IMR-90 (cell line): ENCODE results near the gene HLA-F. TPM values are rescaled to one million over a fixed set of nuclear protein-coding genes. Genes with fewer than 3 reads are reported as not detected.

ENCODE experiments used
- ATAC-seq: fragments of 200-7000 bp; cut with Tn5 transposase; 2 replicates; pipeline ENCODE4 v1.9.1; 2020; ENCODE audit warnings: low read depth, mild to moderate bottlenecking, moderate library complexity
- BruUV-seq: library from RNA; stranded (reverse); fragments of 400-500 nt; replicated peaks from 2 replicates; lab custom pipeline; 2021; lab: Mats Ljungman, UMichigan
- CTCF ChIA-PET: fragments of 300-600 bp; formaldehyde crosslinking; extraction: SDS; loops from one replicate; lab custom pipeline; 2021; ENCODE audit warnings: antibody characterized with exemption; lab: Yijun Ruan, JAX
- POLR2A ChIA-PET: fragments of 300-600 bp; sonication (Branson Sonifier 250); formaldehyde crosslinking; loops from one replicate; lab custom pipeline; 2022; ENCODE audit warnings: antibody characterized with exemption; ENCODE audit not compliant: unreplicated experiment; lab: Charles Lee
- DNase-seq: peaks from one replicate; pipeline ENCODE4 v3.0.0; 2013
- H2AFZ ChIP-seq: replicated peaks from 2 replicates; pipeline ENCODE3; 2013; ENCODE audit warnings: low read length, mild to moderate bottlenecking; ENCODE audit not compliant: poor library complexity
- H2AK5ac ChIP-seq: 2 replicates; pipeline ENCODE4 v1.6.1; 2013; ENCODE audit warnings: low read depth, low read length, inconsistent platforms
- H2AK9ac ChIP-seq: replicated peaks from 2 replicates; pipeline ENCODE3; 2013; ENCODE audit warnings: mild to moderate bottlenecking, low read depth, low read length, moderate library complexity; ENCODE audit not compliant: poor library complexity
- H2BK120ac ChIP-seq: 2 replicates; pipeline ENCODE4 v1.6.1; 2013; ENCODE audit warnings: low read depth, low read length, inconsistent platforms
- H2BK15ac ChIP-seq: 3 replicates; pipeline ENCODE4 v1.6.1; 2013; ENCODE audit warnings: low read depth, low read length, inconsistent platforms
- H2BK20ac ChIP-seq: 2 replicates; pipeline ENCODE4 v1.6.1; 2013; ENCODE audit warnings: low read depth, mild to moderate bottlenecking, inconsistent platforms, low read length, moderate library complexity
- H2BK5ac ChIP-seq: 2 replicates; pipeline ENCODE4 v1.6.1; 2013; ENCODE audit warnings: mild to moderate bottlenecking, low read depth, low read length, inconsistent platforms; ENCODE audit not compliant: poor library complexity, severe bottlenecking
- H3K14ac ChIP-seq: replicated peaks from 2 replicates; pipeline ENCODE4 v1.6.1; 2013; ENCODE audit warnings: low read depth, low read length, inconsistent platforms
- H3K18ac ChIP-seq: 2 replicates; pipeline ENCODE4 v1.6.1; 2013; ENCODE audit warnings: low read depth, low read length, control low read depth
- H3K23ac ChIP-seq: 2 replicates; pipeline ENCODE4 v1.6.1; 2013; ENCODE audit warnings: low read depth, low read length, inconsistent platforms
- H3K27ac ChIP-seq: 2 replicates; pipeline ENCODE4 v1.5.1; 2013; ENCODE audit warnings: mild to moderate bottlenecking, control low read depth, low read length; ENCODE audit not compliant: insufficient read depth
- H3K27me3 ChIP-seq: 2 replicates; pipeline ENCODE4 v1.6.1; 2013; ENCODE audit warnings: low read length; ENCODE audit not compliant: control insufficient read depth, insufficient read depth
- H3K36me3 ChIP-seq: 2 replicates; pipeline ENCODE4 v1.6.1; 2013; ENCODE audit warnings: low read length, mixed read lengths; ENCODE audit not compliant: control insufficient read depth, insufficient read depth
- H3K4ac ChIP-seq: 2 replicates; pipeline ENCODE4 v1.6.1; 2013; ENCODE audit warnings: low read depth, low read length, inconsistent platforms
- H3K4me1 ChIP-seq: 2 replicates; pipeline ENCODE4 v1.6.1; 2013; ENCODE audit warnings: low read length, mixed read lengths; ENCODE audit not compliant: control insufficient read depth, insufficient read depth
- H3K4me2 ChIP-seq: 2 replicates; pipeline ENCODE4 v1.6.1; 2013; ENCODE audit warnings: low read depth, mild to moderate bottlenecking, control low read depth, low read length, moderate library complexity
- H3K4me3 ChIP-seq: 2 replicates; pipeline ENCODE4 v1.5.1; 2013; ENCODE audit warnings: low read depth, mild to moderate bottlenecking, control low read depth, low read length, moderate library complexity; ENCODE audit not compliant: insufficient read depth
- H3K56ac ChIP-seq: 2 replicates; pipeline ENCODE4 v1.6.1; 2013; ENCODE audit warnings: low read length, inconsistent platforms; ENCODE audit not compliant: insufficient read depth; ENCODE audit errors: extremely low read depth
- H3K79me1 ChIP-seq, 2 experiments: 2 replicates each; pipeline ENCODE4 v1.6.1; 2013; ENCODE audit warnings: low read length in 2 of 2, inconsistent platforms in 1 of 2, low read depth in 1 of 2
- H3K9ac ChIP-seq: 2 replicates; pipeline ENCODE4 v1.6.1; 2013; ENCODE audit warnings: low read depth, low read length, control low read depth
- H3K9me1 ChIP-seq: 2 replicates; pipeline ENCODE4 v1.6.1; 2013; ENCODE audit warnings: low read length, inconsistent platforms; ENCODE audit not compliant: insufficient read depth
- H3K9me3 ChIP-seq: 2 replicates; pipeline ENCODE4 v1.6.1; 2013; ENCODE audit warnings: low read length; ENCODE audit not compliant: control insufficient read depth, insufficient read depth
- H4K20me1 ChIP-seq: 2 replicates; pipeline ENCODE4 v1.6.1; 2013; ENCODE audit warnings: low read length, inconsistent platforms; ENCODE audit not compliant: insufficient read depth
- H4K5ac ChIP-seq: 2 replicates; pipeline ENCODE4 v1.6.1; 2013; ENCODE audit warnings: mild to moderate bottlenecking, low read depth, low read length, control low read depth
- H4K8ac ChIP-seq, 2 experiments: 2 replicates each; pipeline ENCODE4 v1.6.1; 2013; ENCODE audit warnings: low read depth in 2 of 2, low read length in 2 of 2, control low read depth in 1 of 2, inconsistent platforms in 1 of 2
- H4K91ac ChIP-seq: 2 replicates; pipeline ENCODE4 v1.6.1; 2013; ENCODE audit warnings: low read depth, low read length, inconsistent platforms; ENCODE audit not compliant: insufficient read depth
- BHLHE40 ChIP-seq: fragments of 150-350 bp; IDR thresholded peaks from 2 replicates; pipeline ENCODE4 v1.6.1; 2016; ENCODE audit warnings: mild to moderate bottlenecking, low read depth, low read length
- FOS ChIP-seq: fragments of 150-350 bp; IDR thresholded peaks from 2 replicates; pipeline ENCODE4 v1.6.1; 2016; ENCODE audit warnings: low read depth, low read length
- MAFK ChIP-seq: IDR thresholded peaks from 2 replicates; pipeline ENCODE4 v1.6.1; 2012; ENCODE audit warnings: low read depth, low read length, improper control_type of control experiment
- MXI1 ChIP-seq: IDR thresholded peaks from 2 replicates; pipeline ENCODE4 v1.6.1; 2012; ENCODE audit warnings: low read depth, mild to moderate bottlenecking, low read length, moderate library complexity, borderline replicate concordance
- NFE2L2 ChIP-seq: fragments of 150-350 bp; IDR thresholded peaks from 2 replicates; pipeline ENCODE4 v1.6.1; 2016; ENCODE audit warnings: low read depth, mild to moderate bottlenecking, low read length
- RCOR1 ChIP-seq: IDR thresholded peaks from 2 replicates; pipeline ENCODE4 v1.6.1; 2012; ENCODE audit warnings: mild to moderate bottlenecking, low read length, improper control_type of control experiment; ENCODE audit not compliant: insufficient replicate concordance
- RFX5 ChIP-seq: IDR thresholded peaks from 2 replicates; pipeline ENCODE4 v1.8.0; 2012; ENCODE audit warnings: low read depth, mild to moderate bottlenecking, low read length, moderate library complexity
- WGBS, 2 experiments: methylation state at CpG; one replicate each; pipeline versions ENCODE4 v1.1.5 to v1.1.7; 2013; ENCODE audit warnings: missing lambda C conversion rate in 2 of 2; ENCODE audit not compliant: insufficient read length in 1 of 2; ENCODE audit errors: extremely low coverage in 2 of 2; 5-methylcytosine and 5-hydroxymethylcytosine counted together
- dilution Hi-C: fragments of 300-500 bp; cut with HindIII; formaldehyde crosslinking; loops from one replicate; pipeline ENCODE4 v1.14.3; 2018; ENCODE audit warnings: low sequenced_read_pairs; ENCODE audit not compliant: unreplicated experiment
- in situ Hi-C: fragments of 300-500 bp; cut with MboI; formaldehyde crosslinking; loops from 3 replicates; pipeline ENCODE4 v1.14.3; 2019; ENCODE audit warnings: low sequenced_read_pairs, inconsistent platforms, mixed read lengths
- intact Hi-C: fragments of 100-400 bp; cut with micrococcal nuclease; formaldehyde crosslinking; loops from 2 replicates; pipeline ENCODE4 v1.10.0; 2022
- polyA plus RNA-seq, 3 experiments: library from polyadenylated mRNA; depleted of rRNA; stranded (reverse); fragments of >200 nt; gene quantifications; 2 replicates each; pipeline ENCODE4 v1.2.3, GENCODE V29; 2012; ENCODE audit warnings: low replicate concordance in 1 of 3
- total RNA-seq: library from RNA; depleted of rRNA; stranded (reverse); fragments of >200 nt; gene quantifications from 2 replicates; pipeline ENCODE4 v1.2.3, GENCODE V29; 2012
- TF ChIP-seq, protein P1 (sequence below): fragments of 150-350 bp; IDR thresholded peaks from 2 replicates; pipeline ENCODE4 v1.6.1; 2016; ENCODE audit warnings: low read depth, mild to moderate bottlenecking, low read length, moderate library complexity, borderline replicate concordance
- TF ChIP-seq, protein P2 (sequence below): fragments of 150-350 bp; IDR thresholded peaks from 2 replicates; pipeline ENCODE4 v1.6.1; 2017; ENCODE audit warnings: mild to moderate bottlenecking, antibody characterized with exemption, low read length, low read depth

HLA-F gene
- total and polyA plus RNA-seq, 2 of the 4 experiments (the other 2 are of a cell fraction), result not detected

DNA sequence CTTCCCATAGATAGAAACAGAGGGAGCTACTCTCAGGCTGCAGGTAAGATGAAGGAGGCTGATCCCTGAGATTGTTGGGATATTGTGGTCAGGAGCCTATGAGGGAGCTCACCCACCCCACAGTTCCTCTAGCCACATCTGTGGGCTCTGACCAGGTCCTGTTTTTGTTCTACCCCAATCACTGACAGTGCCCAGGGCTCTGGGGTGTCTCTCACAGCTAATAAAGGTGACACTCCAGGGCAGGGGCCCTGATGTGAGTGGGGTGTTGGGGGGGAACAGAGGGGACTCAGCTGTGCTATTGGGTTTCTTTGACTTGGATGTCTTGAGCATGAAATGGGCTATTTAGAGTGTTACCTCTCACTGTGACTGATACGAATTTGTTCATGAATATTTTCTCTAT, 2.8 kb downstream of the HLA-F start (continued):
- TF ChIP-seq, protein P1, sequence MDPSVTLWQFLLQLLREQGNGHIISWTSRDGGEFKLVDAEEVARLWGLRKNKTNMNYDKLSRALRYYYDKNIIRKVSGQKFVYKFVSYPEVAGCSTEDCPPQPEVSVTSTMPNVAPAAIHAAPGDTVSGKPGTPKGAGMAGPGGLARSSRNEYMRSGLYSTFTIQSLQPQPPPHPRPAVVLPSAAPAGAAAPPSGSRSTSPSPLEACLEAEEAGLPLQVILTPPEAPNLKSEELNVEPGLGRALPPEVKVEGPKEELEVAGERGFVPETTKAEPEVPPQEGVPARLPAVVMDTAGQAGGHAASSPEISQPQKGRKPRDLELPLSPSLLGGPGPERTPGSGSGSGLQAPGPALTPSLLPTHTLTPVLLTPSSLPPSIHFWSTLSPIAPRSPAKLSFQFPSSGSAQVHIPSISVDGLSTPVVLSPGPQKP, result no peak
- no peak for TF ChIP-seq BHLHE40
- TF ChIP-seq FOS, result no peak

DNA sequence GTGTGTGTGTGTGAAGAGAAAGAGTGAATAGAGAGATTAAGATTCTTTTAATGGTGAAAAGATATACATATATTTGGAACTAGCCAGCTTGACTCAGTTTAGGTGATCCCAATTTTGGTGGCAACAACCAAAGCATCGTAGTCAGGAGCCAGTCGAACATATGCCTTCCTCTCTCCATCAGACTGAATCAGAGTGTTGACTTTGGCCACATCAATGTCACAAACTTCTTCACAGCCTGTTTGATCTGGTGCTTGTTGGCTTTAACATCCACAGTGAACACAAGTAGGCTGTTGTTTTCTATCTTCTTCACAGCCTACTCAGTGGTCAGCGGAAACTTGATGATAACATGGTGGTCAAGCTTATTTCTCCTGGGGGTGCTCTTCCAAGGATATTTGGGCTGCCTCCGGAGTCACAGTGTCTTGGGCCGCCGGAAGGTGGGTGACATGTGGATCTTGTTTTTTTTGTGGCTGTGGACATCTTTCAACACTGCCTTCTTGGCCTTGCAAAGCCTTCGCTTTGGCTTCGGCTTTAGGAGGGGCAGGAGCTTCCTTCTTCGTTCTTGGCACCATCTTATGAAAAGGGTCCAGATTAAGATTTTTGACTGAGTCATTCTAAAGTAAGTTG, 3.4 kb downstream of the HLA-F start:
- H4K8ac ChIP-seq, result no peak overlapping the region
- dilution Hi-C loops (no loop called here), intact Hi-C loops (no loop called here), in situ Hi-C loops (loop anchor here (25.0 kb wide), 1 partner anchor 286 kb away; no protein-coding TSS in a partner anchor)
- H3K4me1 ChIP-seq, result no peaks in the 10 kb centered on the region; the same call in 1 of the 2 replicates
- no peak overlapping the region for H3K4ac ChIP-seq
- H3K14ac ChIP-seq, result no peak overlapping the region
- H2AK9ac ChIP-seq, result no peak overlapping the region
- H2BK20ac ChIP-seq, result no peak overlapping the region
- CTCF ChIA-PET, result interaction anchor here (1.2 kb wide), 1 partner anchor 26 kb away, joined by 3 read pairs; no protein-coding TSS in a partner anchor
- H3K36me3 ChIP-seq, result no peaks in the 10 kb centered on the region
- H3K79me1 ChIP-seq, result no peaks in the 10 kb centered on the region
- no peak overlapping the region for H2AFZ ChIP-seq
- no peak overlapping the region for H3K18ac ChIP-seq
- WGBS, 2 experiments, result no CpG with 5 or more reads among the region's 9 CpGs
- H4K5ac ChIP-seq, result no peak overlapping the region
- no peak for TF ChIP-seq MAFK
- TF ChIP-seq NFE2L2, result no peak
- no peak for TF ChIP-seq MXI1
- no peak for TF ChIP-seq RFX5
- TF ChIP-seq, protein P2, sequence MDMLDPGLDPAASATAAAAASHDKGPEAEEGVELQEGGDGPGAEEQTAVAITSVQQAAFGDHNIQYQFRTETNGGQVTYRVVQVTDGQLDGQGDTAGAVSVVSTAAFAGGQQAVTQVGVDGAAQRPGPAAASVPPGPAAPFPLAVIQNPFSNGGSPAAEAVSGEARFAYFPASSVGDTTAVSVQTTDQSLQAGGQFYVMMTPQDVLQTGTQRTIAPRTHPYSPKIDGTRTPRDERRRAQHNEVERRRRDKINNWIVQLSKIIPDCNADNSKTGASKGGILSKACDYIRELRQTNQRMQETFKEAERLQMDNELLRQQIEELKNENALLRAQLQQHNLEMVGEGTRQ, result no peak
- no peak for TF ChIP-seq RCOR1
- no peak overlapping the region for H2BK15ac ChIP-seq
- no peak overlapping the region for H3K27ac ChIP-seq
- no peaks in the 10 kb centered on the region for H3K9me3 ChIP-seq
- H3K56ac ChIP-seq, result no peak overlapping the region
- no peaks in the 10 kb centered on the region for H4K20me1 ChIP-seq
- H3K4me2 ChIP-seq, result no peak overlapping the region
- H2BK5ac ChIP-seq, result no peak overlapping the region
- POLR2A ChIA-PET, result no interaction called here
- DNase-seq, result no peak
- H3K9ac ChIP-seq, result no peak overlapping the region
- no peak overlapping the region for H4K91ac ChIP-seq
- H2BK120ac ChIP-seq, result no peak overlapping the region
- ATAC-seq, result no peak
- H2AK5ac ChIP-seq, result no peak overlapping the region
- no TSS peak for BruUV-seq
- H3K27me3 ChIP-seq, result peaks cover 27% of the 10 kb centered on the region
- H3K9me1 ChIP-seq, result no peaks in the 10 kb centered on the region
- H3K4me3 ChIP-seq, result no peak overlapping the region
- no peak overlapping the region for H3K23ac ChIP-seq
